Astrocyte of the cerebellum (primary cell): Measurements from ENCODE around the gene IGFBP7.

Source experiments
- DNase-seq: peaks from one replicate; pipeline ENCODE4 v3.0.0-alpha.2; 2011; ENCODE audit warnings: low read depth
- H3K4me3 ChIP-seq: 2 replicates; pipeline ENCODE4 v1.5.1; 2011; ENCODE audit warnings: mild to moderate bottlenecking, low read depth, low read length, moderate library complexity
- CTCF ChIP-seq: IDR thresholded peaks from 2 replicates; pipeline ENCODE4 v1.5.1; 2012; ENCODE audit warnings: low read length, low read depth, moderate library complexity, mild to moderate bottlenecking; ENCODE audit errors: missing control alignments
- in situ Hi-C: cut with HindIII; loops from 2 replicates; pipeline ENCODE4 v1.10.0; 2017; ENCODE audit warnings: low sequenced_read_pairs

Gene IGFBP7

GRCh38 chr4:57136281-57136680 is 26.1 kb upstream of the IGFBP7 start:
- no peak for DNase-seq
- TF ChIP-seq CTCF = no peak
- in situ Hi-C loops = no loop called here
- H3K4me3 ChIP-seq = no peak overlapping the region

GRCh38 chr4:57132743-57133137 is 22.6 kb upstream of the IGFBP7 start:
- H3K4me3 ChIP-seq = no peak overlapping the region
- DNase-seq = no peak
- no peak for TF ChIP-seq CTCF
- in situ Hi-C loops = no loop called here

GRCh38 chr4:57131849-57132742 is 21.9 kb upstream of the IGFBP7 start:
- H3K4me3 ChIP-seq = no peak overlapping the region
- no peak for TF ChIP-seq CTCF
- DNase-seq = no peak
- in situ Hi-C loops = no loop called here

GRCh38 chr4:57129477-57129876 is 19.3 kb upstream of the IGFBP7 start:
- in situ Hi-C loops = no loop called here
- DNase-seq = no peak
- no peak overlapping the region for H3K4me3 ChIP-seq
- no peak for TF ChIP-seq CTCF

GRCh38 chr4:57127361-57127760 is 17.2 kb upstream of the IGFBP7 start:
- in situ Hi-C loops = no loop called here
- H3K4me3 ChIP-seq = no peak overlapping the region
- DNase-seq = no peak
- no peak for TF ChIP-seq CTCF

- in situ Hi-C loops = no loop called here
- TF ChIP-seq CTCF = no peak
- DNase-seq = no peak
- H3K4me3 ChIP-seq = no peak overlapping the region
Measured at GRCh38 chr4:57125996-57126395, 15.8 kb upstream of the IGFBP7 start.

- no peak for TF ChIP-seq CTCF
- H3K4me3 ChIP-seq = no peak overlapping the region
- no peak for DNase-seq
- in situ Hi-C loops = no loop called here
Measured at GRCh38 chr4:57124145-57124544, 14.0 kb upstream of the IGFBP7 start.
